Adrenal gland (tissue), 12 donors: ENCODE measurements around the gene IQCE. TPM values are rescaled to one million over a fixed set of nuclear protein-coding genes. Genes with fewer than 3 reads are reported as not detected.

ENCODE experiments used
- DNase-seq, 7 donors: peaks; one replicate each; pipeline ENCODE4 v3.0.0-alpha.2; 2019 to 2020
- H3K27ac ChIP-seq, 5 donors: fragments of 200-600 bp; sonication (generic) in 4 of 5; 1 replicate in 3 of 5; 2 replicates in 2 of 5; pipeline versions ENCODE4 v1.5.1 to v1.8.0; 2016 to 2020; ENCODE audit warnings: mild to moderate bottlenecking in 1 of 5
- H3K27me3 ChIP-seq: fragments of 200-600 bp; 2 replicates; pipeline ENCODE4 v1.8.0; 2021
- H3K36me3 ChIP-seq, 2 donors: fragments of 200-600 bp; replicated peaks in 1 of 2; 1 replicate in 1 of 2; 2 replicates in 1 of 2; pipeline versions ENCODE4 v1.5.1 to v1.8.0; 2018 to 2022
- H3K4me1 ChIP-seq, 2 donors: fragments of 200-600 bp; replicated peaks in 1 of 2; 1 replicate in 1 of 2; 2 replicates in 1 of 2; pipeline versions ENCODE4 v1.5.1 to v1.8.0; 2018 to 2021
- H3K4me3 ChIP-seq, 4 donors: fragments of 200-600 bp; sonication (generic) in 3 of 4; one replicate each; pipeline ENCODE4 v1.5.1; 2016 to 2018
- H3K9me3 ChIP-seq, 3 donors: fragments of 200-600 bp; sonication (generic) in 1 of 3; replicated peaks in 1 of 3; 1 replicate in 2 of 3; 2 replicates in 1 of 3; pipeline versions ENCODE4 v1.5.1 to v1.8.0; 2016 to 2021
- POLR2A ChIP-seq, 2 donors: fragments of 450-650 bp; IDR thresholded peaks; one replicate each; pipeline ENCODE4 v1.6.1; 2017; ENCODE audit warnings: antibody characterized with exemption in 2 of 2, mild to moderate bottlenecking in 2 of 2, moderate library complexity in 1 of 2
- WGBS, 4 donors: extraction: QIAGEN DNeasy Blood & Tissue Kit in 2 of 4; methylation state at CpG; one replicate each; pipeline versions ENCODE4 v1.1.5 to v1.1.7; 2013 to 2017; 5-methylcytosine and 5-hydroxymethylcytosine counted together
- intact Hi-C, 2 donors: fragments of 100-400 bp; cut with DNase I; formaldehyde crosslinking; loops; one replicate each; pipeline versions ENCODE4 v1.14.1 to v1.15.0; 2022 to 2023
- polyA plus RNA-seq, 3 donors: library from polyadenylated mRNA; stranded (reverse); fragments of 200-250 nt in 2 of 3; fragments of 350-450 nt in 1 of 3; fragmentation: Illumina TruSeq in 1 of 3; extraction: RNeasy Lipid Tissue Mini Kit (QIAGEN cat#74804) in 1 of 3; gene quantifications; one replicate each; pipeline ENCODE4 v1.2.3, GENCODE V29; 2013 to 2014
- total RNA-seq, 9 donors: library from RNA; depleted of rRNA in 4 of 9; stranded (reverse); fragments of >200 nt in 4 of 9; fragments of 120-200 nt in 1 of 9; fragmentation: NEBNext Ultra II Directional in 1 of 9; extraction: Animal tissue kit (Norgen Biotek cat#: 25700) in 1 of 9; gene quantifications; one replicate each; pipeline versions ENCODE4 v1.1.0 to v1.2.4, GENCODE V29; 2013 to 2023
- TF ChIP-seq, protein P1 (sequence below), 6 experiments: fragments of 450-650 bp in 4 of 6; fragments of 200-600 bp in 2 of 6; sonication (generic) in 1 of 6; IDR thresholded peaks; 1 replicate in 5 of 6; 2 replicates in 1 of 6; pipeline versions ENCODE4 v1.5.1 to v1.8.0; 2016 to 2021; ENCODE audit warnings: antibody characterized with exemption in 6 of 6, mild to moderate bottlenecking in 2 of 6, moderate library complexity in 1 of 6
- donor health status: healthy with polysubstance abuse.
- donor health status: Bipolar disorder and iron deficiency.
- donor health status: DM: yes; HTN: yes; CAD: no.
- donor health status: DM: no; HTN: no; CAD: no.
- donor health status: DM: no; HTN: no; CAD: no.
- donor health status: DM: yes; HTN: yes; CAD: no.

Gene IQCE
- total and polyA plus RNA-seq, 12 donors: 4.6 to 33.2 (median 13.8) TPM

DNA sequence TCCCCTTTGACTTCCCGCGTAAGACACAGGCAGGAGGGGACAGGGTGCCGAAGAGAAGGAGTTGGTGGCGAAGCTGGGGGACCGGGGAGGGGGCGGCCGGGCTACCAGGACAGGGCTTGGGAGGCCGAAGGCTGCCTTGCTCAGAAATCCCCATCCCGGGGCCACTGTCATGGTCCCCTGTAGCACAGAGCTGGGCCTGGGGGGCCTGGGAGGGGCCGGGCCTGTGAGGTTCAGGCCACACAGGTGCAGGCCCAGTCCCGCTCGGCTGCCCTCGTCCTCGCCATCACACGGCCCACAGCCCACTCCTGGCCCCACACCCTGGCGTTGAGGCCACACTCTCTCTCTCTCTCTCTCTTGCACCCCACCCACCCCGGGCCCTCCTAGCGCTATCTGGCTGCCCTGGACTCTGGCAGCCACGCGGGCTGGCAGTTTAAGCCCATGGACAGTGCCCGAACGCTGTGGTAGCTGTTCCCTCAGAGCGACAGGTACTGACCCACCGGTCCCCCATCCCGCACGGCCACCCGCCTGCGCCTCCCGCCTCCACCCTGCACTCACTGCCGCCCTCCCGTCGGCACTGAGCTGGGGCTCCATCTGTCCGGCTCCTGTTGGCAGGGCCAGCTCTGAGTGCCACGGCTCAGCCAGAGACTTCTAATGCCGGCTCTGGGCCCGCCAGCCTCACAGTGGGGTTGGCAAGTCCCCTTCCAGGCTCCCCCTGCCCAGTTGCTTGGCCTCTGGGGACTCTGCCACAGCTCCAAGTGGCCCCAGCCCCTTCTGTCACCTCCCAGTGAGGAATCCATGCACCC lies 101.0 kb downstream of the IQCE start:
- intact Hi-C loops: loop anchor here in 1 of 2 donors (10.0 kb wide), 1 partner anchor 185 kb away; the partner anchor contains the start of gene GRIFIN
- Histone ChIP-seq H3K36me3 (peaks cover 0 to 38% of the 10 kb centered on the region in 2 donors), H3K9me3 (no peaks in the 10 kb centered on the region), H3K4me3 (no peak overlapping the region), H3K4me1 (peaks cover 17 to 21% of the 10 kb centered on the region in 2 donors), H3K27me3 (no peaks in the 10 kb centered on the region), H3K27ac (no peak overlapping the region)
- no peak for DNase-seq
- TF ChIP-seq, protein P1, sequence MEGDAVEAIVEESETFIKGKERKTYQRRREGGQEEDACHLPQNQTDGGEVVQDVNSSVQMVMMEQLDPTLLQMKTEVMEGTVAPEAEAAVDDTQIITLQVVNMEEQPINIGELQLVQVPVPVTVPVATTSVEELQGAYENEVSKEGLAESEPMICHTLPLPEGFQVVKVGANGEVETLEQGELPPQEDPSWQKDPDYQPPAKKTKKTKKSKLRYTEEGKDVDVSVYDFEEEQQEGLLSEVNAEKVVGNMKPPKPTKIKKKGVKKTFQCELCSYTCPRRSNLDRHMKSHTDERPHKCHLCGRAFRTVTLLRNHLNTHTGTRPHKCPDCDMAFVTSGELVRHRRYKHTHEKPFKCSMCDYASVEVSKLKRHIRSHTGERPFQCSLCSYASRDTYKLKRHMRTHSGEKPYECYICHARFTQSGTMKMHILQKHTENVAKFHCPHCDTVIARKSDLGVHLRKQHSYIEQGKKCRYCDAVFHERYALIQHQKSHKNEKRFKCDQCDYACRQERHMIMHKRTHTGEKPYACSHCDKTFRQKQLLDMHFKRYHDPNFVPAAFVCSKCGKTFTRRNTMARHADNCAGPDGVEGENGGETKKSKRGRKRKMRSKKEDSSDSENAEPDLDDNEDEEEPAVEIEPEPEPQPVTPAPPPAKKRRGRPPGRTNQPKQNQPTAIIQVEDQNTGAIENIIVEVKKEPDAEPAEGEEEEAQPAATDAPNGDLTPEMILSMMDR (IDR thresholded peaks at IDR 0.05): no peak
- TF ChIP-seq POLR2A (IDR thresholded peaks at IDR 0.05): no peak
- 93 to 97% (median 94%) methylated on average over 12 to 36 of the region's 36 CpGs for WGBS, 4 donors

DNA sequence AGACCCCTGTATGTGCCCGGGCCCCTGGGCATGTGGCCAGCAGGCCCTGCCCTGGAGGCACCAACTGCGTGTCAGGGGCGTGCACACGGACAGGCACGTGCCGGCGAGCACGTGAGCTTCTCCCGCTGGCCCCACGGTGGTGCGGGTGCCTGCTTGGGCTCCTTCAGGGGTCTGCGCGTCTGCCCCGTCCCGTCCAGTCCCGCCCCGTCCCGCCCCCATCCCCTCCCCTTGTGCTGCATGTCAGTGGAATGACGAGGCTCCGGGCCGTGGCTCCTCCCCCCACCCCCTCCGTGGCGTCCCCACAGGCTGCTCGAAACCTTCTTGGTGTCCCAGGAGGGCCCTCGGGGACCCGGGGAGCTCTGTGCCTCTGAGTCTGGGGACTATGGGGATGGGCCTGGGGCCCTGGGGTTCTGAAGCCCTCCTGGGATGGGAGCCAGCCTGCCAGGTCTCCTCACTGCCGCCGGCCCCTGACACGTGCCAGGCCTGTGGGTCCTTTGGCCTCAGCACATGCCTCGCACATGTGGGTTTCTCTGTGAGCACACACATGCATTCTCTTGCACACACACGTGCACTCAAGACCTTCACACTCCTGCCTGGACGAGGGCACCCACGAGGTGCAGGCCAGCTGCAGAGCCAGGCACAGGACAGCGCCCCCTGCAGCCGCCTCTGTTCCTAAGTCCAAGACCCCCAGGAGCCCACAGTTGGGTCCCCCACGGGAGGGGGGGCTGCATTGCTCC lies 101.7 kb downstream of the IQCE start:
- 82 to 87% (median 86%) methylated on average over 5 to 36 of the region's 36 CpGs for WGBS, 4 donors
- intact Hi-C loops: loop anchor here in 1 of 2 donors (10.0 kb wide), 1 partner anchor 186 kb away; the partner anchor contains the start of gene GRIFIN
- Histone ChIP-seq H3K4me3 (no peak overlapping the region), H3K4me1 (peaks cover 17 to 21% of the 10 kb centered on the region in 2 donors), H3K27me3 (no peaks in the 10 kb centered on the region), H3K9me3 (no peaks in the 10 kb centered on the region), H3K27ac (no peak overlapping the region), H3K36me3 (peaks cover 0 to 38% of the 10 kb centered on the region in 2 donors)
- peak in 1 of 7 donors; percentile 29 for DNase-seq
- TF ChIP-seq, protein P1 (IDR thresholded peaks at IDR 0.05): peak in 1 of 6 experiments; percentile 6
- TF ChIP-seq POLR2A (IDR thresholded peaks at IDR 0.05): no peak

DNA sequence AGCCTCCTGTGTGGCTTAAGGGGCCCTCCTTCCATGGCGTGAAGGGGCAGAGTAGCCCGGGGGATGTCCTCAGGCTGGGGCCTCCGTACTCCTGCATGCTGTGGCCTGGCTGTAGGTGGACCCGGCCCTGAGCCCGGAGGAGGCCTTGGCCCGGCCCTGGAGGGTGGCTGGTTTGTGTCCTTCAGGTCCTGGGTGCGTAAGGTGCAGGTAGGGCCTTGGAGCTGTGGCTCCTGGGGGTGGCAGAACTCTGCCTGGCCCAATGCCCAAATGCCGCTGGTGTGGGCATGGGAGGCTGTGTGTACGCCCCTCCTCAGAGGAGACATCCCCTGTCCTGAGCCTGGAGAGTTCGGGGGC lies 102.3 kb downstream of the IQCE start:
- H3K36me3 ChIP-seq: peaks cover 0 to 35% of the 10 kb centered on the region in 2 donors
- H3K4me1 ChIP-seq: peaks cover 17 to 21% of the 10 kb centered on the region in 2 donors
- H3K27ac ChIP-seq: peak overlapping the region in 1 of 5 donors; percentile 86
- no peaks in the 10 kb centered on the region for H3K9me3 ChIP-seq
- H3K4me3 ChIP-seq: no peak overlapping the region
- no peak for TF ChIP-seq POLR2A (IDR thresholded peaks at IDR 0.05)
- TF ChIP-seq, protein P1 (IDR thresholded peaks at IDR 0.05): no peak
- WGBS, 4 donors: 79 to 100% (median 82%) methylated on average over 1 to 10 of the region's 10 CpGs; no CpG with 5 or more reads in 1 of the 4 donors
- DNase-seq: no peak
- no peaks in the 10 kb centered on the region for H3K27me3 ChIP-seq
- intact Hi-C loops: loop anchor here in 1 of 2 donors (10.0 kb wide), 1 partner anchor 186 kb away; the partner anchor contains the start of gene GRIFIN
